SK-N-SH (cell line): ENCODE results near the gene SYPL2. TPM values are rescaled to one million over a fixed set of nuclear protein-coding genes. Genes with fewer than 3 reads are reported as not detected.

Source experiments
- polyA plus RNA-seq, 3 experiments: library from polyadenylated mRNA; depleted of rRNA; stranded (reverse); fragments of >200 nt; gene quantifications; 2 replicates each; pipeline ENCODE4 v1.2.3, GENCODE V29; 2012

The SYPL2 gene
- polyA plus RNA-seq, 1 of the 3 experiments (the other 2 are of a cell fraction) = 0.03 TPM

Other genes with a start within 250 kb of the SYPL2 start
- 1.7 and 3.5 TPM in 2 replicates for gene CELSR2, start 217.0 kb upstream of the SYPL2 start, polyA plus RNA-seq (2012; rRNA removed)
- gene PSRC1, start 183.4 kb upstream of the SYPL2 start, polyA plus RNA-seq (2012; rRNA removed) = 19.4 and 20.3 TPM in 2 replicates
- gene MYBPHL, start 159.5 kb upstream of the SYPL2 start, polyA plus RNA-seq (2012; rRNA removed) = 0.07 TPM in 1 of 2 replicates, not detected in the other
- gene SORT1, start 68.6 kb upstream of the SYPL2 start, polyA plus RNA-seq (2012; rRNA removed) = 8.5 and 13.7 TPM in 2 replicates
- gene PSMA5, start 40.1 kb upstream of the SYPL2 start, polyA plus RNA-seq (2012; rRNA removed) = 118 and 139 TPM in 2 replicates
- gene ATXN7L2, start 17.4 kb downstream of the SYPL2 start, polyA plus RNA-seq (2012; rRNA removed) = 3.9 and 4.0 TPM in 2 replicates
- gene CYB561D1, start 27.5 kb downstream of the SYPL2 start, polyA plus RNA-seq (2012; rRNA removed) = 5.4 and 8.9 TPM in 2 replicates
- 0.93 and 0.95 TPM in 2 replicates for gene AMIGO1, start 43.2 kb downstream of the SYPL2 start, polyA plus RNA-seq (2012; rRNA removed)
- gene GPR61, start 73.3 kb downstream of the SYPL2 start, polyA plus RNA-seq (2012; rRNA removed) = not detected in 2 replicates
- gene GNAI3, start 82.1 kb downstream of the SYPL2 start, polyA plus RNA-seq (2012; rRNA removed) = 4.0 and 4.8 TPM in 2 replicates
- 0.16 TPM in 2 replicates for gene GNAT2, start 153.1 kb downstream of the SYPL2 start, polyA plus RNA-seq (2012; rRNA removed)
- 59.1 and 63.7 TPM in 2 replicates for gene AMPD2, start 153.3 kb downstream of the SYPL2 start, polyA plus RNA-seq (2012; rRNA removed)
- gene GSTM4, start 189.6 kb downstream of the SYPL2 start, polyA plus RNA-seq (2012; rRNA removed) = 34.2 and 36.1 TPM in 2 replicates
- gene GSTM2, start 201.5 kb downstream of the SYPL2 start, polyA plus RNA-seq (2012; rRNA removed) = 70.2 and 97.6 TPM in 2 replicates
- gene GSTM1, start 221.3 kb downstream of the SYPL2 start, polyA plus RNA-seq (2012; rRNA removed) = not detected in 2 replicates
- not detected in 2 replicates for gene GSTM5, start 245.7 kb downstream of the SYPL2 start, polyA plus RNA-seq (2012; rRNA removed)